CD4-positive, alpha-beta T cell treated with Interleukin-12 subunit alpha and Interleukin-12 subunit beta, for 1 hour (primary cell): ENCODE results near the gene MSI2.

Source experiments
- DNase-seq: peaks from one replicate; pipeline ENCODE4 v3.0.0-alpha.2; 2020

Gene MSI2

GRCh38 chr17:57324060-57324459 is 67.7 kb downstream of the MSI2 start:
- DNase-seq, result no peak

DNA sequence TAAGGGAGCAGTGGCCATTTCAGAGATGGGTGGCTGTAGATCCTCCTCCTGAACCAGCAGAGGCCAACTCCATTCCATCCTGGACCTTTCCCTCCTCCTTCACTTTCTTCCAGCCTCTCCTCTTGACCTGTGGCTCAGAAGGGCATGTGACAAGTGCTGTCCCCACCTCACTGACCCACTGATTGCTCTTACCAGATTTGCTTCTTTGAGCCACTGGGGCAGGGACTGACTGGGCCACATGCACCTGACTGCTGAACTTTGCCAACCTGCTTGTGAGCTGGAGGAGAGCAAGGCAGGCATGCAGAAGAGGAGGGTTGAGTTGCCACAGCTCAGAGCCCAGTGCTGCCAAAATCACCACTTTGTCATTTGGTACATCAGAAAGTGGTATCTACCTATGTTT is 68.3 kb downstream of the MSI2 start:
- no peak for DNase-seq

DNA sequence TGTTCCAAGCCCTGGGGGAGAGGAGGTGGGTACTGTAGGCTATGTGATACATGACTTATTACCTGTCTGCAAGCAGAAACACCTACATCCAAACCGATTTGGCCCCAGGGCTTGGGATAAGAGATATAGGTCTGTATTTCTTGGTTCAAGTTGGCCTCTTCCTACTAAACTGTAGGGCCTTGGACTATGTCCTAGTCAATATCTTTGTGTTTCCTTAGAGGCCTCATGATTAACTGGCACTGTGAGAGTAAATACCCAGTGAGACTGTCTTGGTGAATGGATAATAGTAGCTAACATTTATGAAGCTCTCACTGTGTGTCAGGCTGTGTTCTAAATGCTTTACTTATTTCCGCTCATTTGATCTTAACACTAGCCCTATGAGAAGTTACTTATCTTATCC is 70.0 kb downstream of the MSI2 start:
- no peak for DNase-seq

GRCh38 chr17:57326764-57327163 is 70.4 kb downstream of the MSI2 start:
- no peak for DNase-seq

GRCh38 chr17:57327176-57327970 is 71.0 kb downstream of the MSI2 start:
- DNase-seq, result no peak

GRCh38 chr17:57328109-57328882 is 72.0 kb downstream of the MSI2 start:
- no peak for DNase-seq

DNA sequence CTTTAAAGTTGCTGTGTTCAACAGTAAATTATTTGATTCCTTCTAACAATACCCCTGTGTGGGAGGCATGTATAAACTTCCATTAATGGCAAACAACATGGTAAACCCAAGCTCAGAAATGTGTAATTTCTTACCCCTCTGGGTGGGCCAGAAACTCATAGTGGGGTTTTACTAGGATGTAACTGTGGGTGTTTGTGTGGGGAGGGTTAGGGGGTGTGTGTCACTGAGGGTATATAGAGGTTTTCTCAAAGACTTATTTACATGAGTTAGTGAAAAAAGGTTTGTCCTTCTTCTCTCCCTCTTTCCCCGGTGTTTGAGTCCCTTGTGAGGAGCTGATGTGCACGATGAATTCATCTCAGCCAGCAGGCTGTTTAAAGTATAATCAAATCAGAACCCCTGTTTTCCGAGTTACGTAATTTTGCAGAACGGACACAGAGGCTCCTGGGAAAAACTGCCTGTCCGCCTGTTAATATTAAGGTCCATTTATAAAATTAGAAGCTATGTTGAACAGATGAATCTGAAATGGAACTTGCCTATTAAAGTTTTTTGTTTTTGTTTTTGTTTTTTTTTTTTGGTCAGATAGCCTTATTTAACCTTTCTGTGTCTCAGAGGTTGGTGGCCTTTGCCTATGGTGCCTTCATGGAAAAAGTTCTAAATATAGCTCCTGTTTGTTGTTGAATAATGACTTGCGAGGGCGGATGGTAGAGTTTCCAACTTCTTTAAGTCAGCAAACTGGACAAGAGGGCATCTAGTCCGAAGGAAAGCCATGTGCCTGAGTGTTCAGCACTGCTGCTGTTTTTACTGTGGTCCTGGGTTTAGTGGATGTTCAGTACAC is 73.3 kb downstream of the MSI2 start:
- no peak for DNase-seq

DNA sequence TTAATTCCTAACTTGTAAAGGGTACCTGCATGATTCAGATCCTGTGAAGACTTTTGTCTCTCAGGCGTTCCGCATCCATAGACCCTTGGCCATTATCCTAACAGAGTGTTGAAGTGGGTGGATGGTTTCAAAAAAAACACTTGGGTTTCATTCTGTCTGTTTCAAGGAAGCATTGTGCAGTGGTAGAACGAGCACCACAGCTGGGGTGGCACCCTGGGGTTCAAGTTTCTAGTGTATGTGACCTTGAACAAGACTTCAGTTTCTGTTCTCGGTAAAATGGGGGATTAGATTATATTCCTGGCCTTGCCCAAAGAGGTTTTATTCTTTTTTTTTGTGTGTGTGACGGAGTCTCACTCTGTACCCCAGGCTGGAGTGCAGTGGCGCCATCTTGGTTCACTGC is 74.3 kb downstream of the MSI2 start:
- no peak for DNase-seq

GRCh38 chr17:57331423-57331822 is 75.1 kb downstream of the MSI2 start:
- DNase-seq, result no peak

DNA sequence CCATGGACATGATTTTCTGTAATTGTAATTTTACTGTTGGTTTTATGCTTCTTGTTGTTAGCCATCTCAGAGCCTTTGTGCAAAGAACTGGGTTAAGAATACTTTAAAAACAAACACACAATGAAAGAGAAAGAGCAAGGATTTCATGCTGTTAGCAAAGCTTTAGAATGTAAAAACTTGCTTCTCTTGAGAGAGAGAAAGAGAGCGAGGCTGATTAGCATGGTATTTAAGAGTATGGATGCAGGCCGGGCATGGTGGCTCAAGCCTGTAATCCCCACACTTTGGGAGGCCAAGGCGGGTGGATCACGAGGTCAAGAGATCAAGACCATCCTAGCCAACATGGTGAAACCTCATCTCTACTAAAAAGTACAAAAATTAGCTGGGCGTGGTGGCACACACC is 76.2 kb downstream of the MSI2 start:
- DNase-seq, result no peak

GRCh38 chr17:57335195-57335792 is 79.0 kb downstream of the MSI2 start:
- no peak for DNase-seq

DNA sequence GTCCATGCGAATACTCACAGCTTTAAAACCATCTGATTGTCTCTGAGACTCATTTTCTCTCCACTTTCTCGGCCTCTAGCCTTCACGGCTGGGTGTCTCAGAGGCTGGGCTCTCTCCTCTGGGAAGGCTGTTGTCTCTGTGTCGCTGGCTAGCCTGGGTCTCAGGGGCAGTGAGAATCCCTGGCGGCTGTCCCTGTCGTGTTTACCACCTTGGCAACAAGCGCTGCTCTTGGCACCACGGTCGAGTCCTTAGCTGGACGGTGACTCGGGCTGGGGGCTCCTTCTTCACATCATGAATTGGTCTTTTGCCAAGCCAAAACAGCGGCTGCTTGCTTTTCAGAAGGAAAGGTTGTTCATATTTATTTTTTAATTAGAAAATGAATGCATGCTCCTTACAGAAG is 81.1 kb downstream of the MSI2 start:
- no peak for DNase-seq

DNA sequence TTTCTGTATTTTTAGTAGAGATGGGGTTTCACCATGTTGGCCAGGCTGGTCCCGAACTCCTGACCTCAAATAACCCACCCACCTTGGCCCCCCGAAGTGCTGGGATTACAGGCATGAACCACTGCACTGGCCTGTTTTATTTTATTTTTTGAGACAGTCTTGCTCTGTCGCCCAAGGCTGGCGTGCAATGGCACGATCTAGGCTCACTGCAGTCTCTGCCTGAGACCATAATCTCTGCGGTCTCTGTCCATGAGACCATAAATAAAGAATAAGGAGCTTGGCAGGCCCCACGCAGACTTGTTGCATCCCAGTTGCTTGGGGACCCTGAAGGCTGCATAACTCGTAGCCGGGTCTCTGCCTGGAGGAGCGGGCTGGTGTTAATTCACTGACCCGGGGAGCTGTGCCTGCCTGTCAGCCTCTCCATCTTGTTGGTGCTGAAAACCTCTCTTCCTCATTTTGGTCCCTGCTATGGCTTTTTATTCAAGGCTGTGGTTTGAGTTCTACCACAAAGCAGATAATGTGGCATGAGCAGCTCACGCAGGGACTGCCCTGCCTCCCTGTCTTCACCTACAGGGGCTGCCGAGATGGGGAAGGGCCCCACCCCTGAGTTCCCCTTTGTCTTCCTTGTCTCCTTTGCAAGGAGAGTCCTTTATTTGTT is 82.1 kb downstream of the MSI2 start:
- DNase-seq, result no peak

GRCh38 chr17:57340160-57340981 is 84.0 kb downstream of the MSI2 start:
- no peak for DNase-seq

- DNase-seq, result no peak
These were observed 85.6 kb downstream of the MSI2 start for GRCh38 chr17:57341611-57342540.

DNA sequence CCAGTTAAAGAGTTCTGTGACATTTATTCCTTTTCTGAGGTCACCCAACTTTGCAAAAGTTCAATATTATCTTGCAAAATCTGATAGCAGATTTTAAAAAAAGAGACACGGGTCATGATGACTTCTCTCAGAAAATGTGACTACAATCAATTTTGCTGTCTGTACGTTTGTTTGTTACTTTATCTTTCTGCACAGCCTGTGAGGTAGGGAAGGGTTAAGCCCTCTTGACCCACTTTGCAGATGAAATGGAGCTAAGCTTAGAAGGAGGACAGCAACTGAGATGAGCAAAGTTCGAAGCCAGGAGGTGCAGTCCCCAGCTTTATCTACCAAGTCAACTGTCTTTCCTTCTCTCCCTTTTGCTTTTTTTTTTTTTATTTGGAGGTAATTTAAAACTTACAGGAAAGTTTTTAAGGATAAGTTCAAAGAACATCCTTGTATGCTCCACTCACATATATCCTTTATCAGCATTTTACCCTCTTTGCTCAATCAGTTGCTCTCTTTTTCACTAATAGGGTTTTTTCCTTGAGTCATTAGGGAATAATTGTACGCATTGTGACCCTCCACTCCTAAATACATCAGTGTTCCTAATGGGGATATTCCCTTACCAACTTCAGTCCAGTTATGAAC is 86.8 kb downstream of the MSI2 start:
- DNase-seq, result no peak

DNA sequence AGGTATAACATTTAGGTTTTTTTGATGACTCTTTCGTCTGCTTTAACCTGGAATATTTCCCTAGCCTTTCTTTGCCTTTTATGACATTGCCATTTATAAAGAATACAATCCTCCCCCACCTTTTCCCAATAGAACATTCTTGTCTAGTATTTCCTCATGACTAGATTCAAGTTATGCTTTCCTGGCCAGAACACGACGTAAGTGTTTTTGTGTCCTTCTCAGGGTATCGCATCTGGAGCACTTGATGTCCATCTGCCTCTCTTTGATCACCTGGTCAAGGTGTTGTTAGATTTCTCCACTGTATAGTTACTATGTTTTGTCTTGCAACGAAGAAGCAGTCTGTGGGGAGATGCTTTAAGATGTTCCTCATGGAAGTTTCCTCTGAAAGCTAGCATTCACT is 87.4 kb downstream of the MSI2 start:
- no peak for DNase-seq

DNA sequence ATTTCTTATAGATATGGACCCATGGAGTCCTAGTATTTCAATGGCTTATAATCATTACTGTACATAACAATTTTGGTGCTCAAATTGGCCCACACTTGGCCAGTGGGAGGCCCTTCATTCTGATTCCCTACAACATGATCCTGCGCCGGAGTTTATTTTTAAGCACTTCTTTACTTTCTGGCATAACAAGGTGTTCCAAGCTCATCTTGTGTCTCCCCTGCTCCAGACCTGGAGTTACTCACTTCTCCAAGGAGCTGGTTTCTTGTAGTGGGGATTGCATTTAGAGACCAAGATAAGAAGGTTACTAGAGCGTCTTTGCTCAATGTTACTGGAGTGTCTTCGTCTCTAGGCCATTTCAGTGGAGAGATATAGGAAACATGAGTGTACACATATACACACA is 87.9 kb downstream of the MSI2 start:
- DNase-seq, result no peak

DNA sequence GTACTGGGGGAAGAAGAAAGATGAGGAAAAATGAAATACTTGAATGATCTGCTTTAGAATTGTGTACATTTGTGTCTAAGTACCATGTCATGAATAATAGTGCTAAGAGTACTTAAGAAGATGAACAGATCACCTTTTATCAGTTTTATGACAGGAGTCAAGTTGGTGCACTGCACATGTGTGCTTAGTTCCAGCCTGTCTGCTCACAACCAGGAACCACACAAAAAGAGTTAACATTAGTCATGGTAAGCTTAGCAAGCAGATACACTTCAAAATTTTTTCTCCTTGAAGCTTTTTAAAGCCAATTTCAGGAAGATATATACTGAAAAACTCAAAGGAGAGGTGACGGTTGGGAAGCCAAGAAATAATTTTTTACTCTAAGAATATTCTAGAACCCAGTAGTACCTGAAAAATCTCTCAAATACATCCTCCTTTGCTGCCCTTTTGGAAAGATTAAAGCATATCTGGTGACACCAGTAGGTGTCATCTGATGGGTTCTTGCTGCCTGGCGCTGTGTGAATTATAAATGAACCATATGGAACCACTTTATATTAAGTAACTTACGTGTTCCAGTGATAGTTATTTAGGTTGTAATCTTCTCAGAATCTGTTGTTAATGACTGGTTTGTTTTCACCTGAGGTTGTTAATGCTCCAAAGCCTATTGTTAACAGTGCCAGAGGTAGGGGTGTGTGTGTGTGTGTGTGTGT is 93.4 kb downstream of the MSI2 start:
- no peak for DNase-seq
